ENCODE measurements around the gene DNAJC10.

DNA sequence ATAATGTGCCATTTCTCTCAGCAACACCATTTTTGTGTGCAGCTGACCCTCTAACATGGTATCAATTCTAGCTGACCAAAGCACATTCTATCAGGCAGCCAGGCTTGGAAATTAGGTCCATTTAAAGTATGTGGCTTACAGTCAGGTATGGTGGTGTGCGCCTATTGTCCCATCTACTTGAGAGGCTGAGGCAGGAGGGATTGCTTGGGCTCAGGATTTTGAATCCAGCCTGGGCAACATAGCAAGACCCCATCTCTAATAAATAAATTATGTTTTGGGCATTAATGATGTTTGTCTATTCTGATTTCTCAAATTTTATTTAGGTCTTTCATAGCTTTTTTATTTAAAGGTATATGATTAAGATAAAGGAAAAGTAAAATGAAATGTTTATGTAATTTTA, 63.3 kb downstream of the DNAJC10 start:
- TF ChIP-seq, protein P1, sequence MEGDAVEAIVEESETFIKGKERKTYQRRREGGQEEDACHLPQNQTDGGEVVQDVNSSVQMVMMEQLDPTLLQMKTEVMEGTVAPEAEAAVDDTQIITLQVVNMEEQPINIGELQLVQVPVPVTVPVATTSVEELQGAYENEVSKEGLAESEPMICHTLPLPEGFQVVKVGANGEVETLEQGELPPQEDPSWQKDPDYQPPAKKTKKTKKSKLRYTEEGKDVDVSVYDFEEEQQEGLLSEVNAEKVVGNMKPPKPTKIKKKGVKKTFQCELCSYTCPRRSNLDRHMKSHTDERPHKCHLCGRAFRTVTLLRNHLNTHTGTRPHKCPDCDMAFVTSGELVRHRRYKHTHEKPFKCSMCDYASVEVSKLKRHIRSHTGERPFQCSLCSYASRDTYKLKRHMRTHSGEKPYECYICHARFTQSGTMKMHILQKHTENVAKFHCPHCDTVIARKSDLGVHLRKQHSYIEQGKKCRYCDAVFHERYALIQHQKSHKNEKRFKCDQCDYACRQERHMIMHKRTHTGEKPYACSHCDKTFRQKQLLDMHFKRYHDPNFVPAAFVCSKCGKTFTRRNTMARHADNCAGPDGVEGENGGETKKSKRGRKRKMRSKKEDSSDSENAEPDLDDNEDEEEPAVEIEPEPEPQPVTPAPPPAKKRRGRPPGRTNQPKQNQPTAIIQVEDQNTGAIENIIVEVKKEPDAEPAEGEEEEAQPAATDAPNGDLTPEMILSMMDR (conservative IDR thresholded peaks at IDR 0.05), result no peak
- no peak for TF ChIP-seq EZH2 (IDR thresholded peaks at IDR 0.05; ENCODE audit: low read depth)
